Astrocyte of the cerebellum (primary cell): ENCODE results near the gene POLR2L.
A peak's percentile ranks its signal among the peaks of the same experiment; 100 is the strongest.

Experiments
- DNase-seq: peaks from one replicate; pipeline ENCODE4 v3.0.0-alpha.2; 2011; ENCODE audit warnings: low read depth
- H3K4me3 ChIP-seq: 2 replicates; pipeline ENCODE4 v1.5.1; 2011; ENCODE audit warnings: mild to moderate bottlenecking, low read depth, low read length, moderate library complexity
- in situ Hi-C: cut with HindIII; loops from 2 replicates; pipeline ENCODE4 v1.10.0; 2017; ENCODE audit warnings: low sequenced_read_pairs
- TF ChIP-seq, protein P1 (sequence below): IDR thresholded peaks from 2 replicates; pipeline ENCODE4 v1.5.1; 2012; ENCODE audit warnings: low read length, low read depth, moderate library complexity, mild to moderate bottlenecking; ENCODE audit errors: missing control alignments

POLR2L gene

DNA sequence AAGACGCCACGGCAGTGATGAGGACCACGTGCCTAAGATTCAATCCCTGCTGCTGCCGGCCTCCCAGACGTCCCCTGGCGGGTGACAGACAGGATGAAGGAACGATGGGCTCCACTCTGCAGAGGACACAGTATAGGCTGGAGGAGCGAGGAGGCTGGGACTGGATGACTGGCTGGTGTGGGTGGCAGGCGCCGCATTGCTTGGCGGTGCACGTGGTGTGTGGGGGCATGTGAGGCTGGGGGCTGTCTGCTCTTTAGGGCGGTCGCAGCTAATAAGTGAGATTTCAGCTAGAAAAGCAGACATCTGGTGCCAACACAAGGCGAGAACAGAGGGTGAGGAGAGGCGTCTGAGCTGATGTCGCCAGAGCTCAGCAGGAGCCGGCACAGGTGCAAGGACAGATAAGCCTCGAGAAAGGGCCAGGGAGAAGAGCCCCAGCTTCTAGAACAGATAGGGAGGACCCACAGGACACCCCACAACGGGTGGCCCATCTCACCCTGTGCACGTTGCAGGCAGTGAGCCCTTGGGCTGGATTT, 33.5 kb upstream of the POLR2L start:
- TF ChIP-seq, protein P1, sequence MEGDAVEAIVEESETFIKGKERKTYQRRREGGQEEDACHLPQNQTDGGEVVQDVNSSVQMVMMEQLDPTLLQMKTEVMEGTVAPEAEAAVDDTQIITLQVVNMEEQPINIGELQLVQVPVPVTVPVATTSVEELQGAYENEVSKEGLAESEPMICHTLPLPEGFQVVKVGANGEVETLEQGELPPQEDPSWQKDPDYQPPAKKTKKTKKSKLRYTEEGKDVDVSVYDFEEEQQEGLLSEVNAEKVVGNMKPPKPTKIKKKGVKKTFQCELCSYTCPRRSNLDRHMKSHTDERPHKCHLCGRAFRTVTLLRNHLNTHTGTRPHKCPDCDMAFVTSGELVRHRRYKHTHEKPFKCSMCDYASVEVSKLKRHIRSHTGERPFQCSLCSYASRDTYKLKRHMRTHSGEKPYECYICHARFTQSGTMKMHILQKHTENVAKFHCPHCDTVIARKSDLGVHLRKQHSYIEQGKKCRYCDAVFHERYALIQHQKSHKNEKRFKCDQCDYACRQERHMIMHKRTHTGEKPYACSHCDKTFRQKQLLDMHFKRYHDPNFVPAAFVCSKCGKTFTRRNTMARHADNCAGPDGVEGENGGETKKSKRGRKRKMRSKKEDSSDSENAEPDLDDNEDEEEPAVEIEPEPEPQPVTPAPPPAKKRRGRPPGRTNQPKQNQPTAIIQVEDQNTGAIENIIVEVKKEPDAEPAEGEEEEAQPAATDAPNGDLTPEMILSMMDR: no peak
- H3K4me3 ChIP-seq: no peak overlapping the region
- no peak for DNase-seq
- in situ Hi-C loops: no loop called here

DNA sequence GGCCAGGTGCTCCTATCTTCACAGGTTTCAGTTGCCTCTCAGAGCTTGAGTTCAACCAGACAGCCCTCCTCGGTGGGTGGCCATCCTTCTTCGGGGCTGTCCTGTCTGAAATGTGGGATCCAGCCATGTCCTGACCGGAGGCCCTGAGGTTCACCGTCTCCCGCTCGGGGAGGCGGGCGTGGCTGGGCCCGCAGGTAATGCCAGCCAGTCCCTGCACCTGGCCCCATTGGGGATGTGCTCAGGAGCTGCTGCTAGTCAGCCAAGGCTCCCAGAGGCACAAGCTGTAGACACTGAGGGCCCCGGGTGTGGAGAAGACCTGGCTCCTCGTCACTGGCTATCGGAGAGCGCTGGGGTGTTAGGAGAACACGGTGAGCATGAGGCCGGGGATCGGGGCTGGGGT, 32.9 kb upstream of the POLR2L start:
- H3K4me3 ChIP-seq: no peak overlapping the region
- in situ Hi-C loops: no loop called here
- TF ChIP-seq, protein P1: no peak
- no peak for DNase-seq

DNA sequence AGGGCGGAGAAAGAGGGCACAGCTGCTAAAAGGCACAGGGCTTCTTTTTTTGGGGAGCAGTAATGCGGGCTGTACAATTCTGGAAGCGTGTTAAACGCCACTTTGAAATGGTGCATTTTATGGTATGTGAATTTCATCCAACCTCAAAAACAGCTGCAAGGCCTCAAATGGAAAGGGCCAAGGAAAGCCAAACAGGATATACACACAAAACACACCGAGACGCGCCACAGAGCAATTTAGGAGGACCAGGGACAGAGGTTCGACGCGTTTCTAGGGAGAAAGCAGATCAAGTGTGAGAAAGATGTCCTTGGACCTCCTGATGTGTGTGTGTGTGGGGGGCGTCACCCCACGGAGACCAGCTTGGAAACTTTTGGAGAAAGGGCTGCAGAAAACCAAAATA, 31.4 kb upstream of the POLR2L start:
- in situ Hi-C loops: no loop called here
- TF ChIP-seq, protein P1: no peak
- H3K4me3 ChIP-seq: no peak overlapping the region
- DNase-seq: no peak

DNA sequence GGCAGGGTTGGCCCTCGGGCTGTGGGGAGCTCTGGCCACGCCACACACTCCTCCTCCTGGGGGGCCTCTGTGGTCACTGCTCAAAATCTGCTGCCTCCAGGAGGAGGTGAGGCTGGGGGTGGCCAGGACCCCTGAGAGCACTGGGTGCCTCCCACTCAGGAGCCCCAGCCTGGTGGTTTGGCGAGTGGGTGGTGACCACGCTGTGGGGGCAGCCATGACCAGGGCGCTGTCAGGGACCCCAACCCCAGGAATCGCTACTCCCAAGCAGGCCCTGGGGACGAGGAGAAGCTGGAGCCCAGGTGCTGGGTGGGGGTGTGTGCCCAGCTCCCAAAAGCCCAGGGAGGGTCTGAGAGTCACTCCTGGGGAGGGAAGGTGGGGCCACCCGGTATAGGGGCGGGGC, 30.5 kb upstream of the POLR2L start:
- DNase-seq: no peak
- TF ChIP-seq, protein P1: no peak
- in situ Hi-C loops: no loop called here
- H3K4me3 ChIP-seq: no peak overlapping the region

DNA sequence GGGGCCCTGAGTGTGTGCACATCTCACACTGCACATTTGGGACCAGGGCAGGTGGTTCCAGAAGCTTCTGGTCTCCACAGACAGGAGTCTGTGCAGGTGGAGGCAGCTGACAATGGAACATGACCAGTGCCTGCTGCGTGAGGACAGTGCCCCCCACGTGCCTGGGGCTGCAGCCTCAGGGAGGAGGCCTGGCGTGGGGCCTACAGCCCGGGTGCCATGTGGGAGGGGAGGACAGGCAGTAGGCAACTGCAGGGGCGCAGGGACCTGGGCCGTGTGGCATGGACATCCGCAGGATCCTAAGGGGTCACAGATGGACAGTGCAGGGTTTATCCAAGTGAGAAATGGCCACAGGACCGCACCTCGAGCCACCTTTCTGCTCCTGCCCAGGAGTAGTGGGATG, 29.1 kb upstream of the POLR2L start:
- TF ChIP-seq, protein P1: no peak
- H3K4me3 ChIP-seq: no peak overlapping the region
- in situ Hi-C loops: no loop called here

GRCh38 chr11:870418-870817, 28.1 kb upstream of the POLR2L start:
- TF ChIP-seq, protein P1: no peak
- no peak overlapping the region for H3K4me3 ChIP-seq
- no peak for DNase-seq
- in situ Hi-C loops: no loop called here

More for the DNA sequence above, 29.1 kb upstream of the POLR2L start:
- no peak for DNase-seq

DNA sequence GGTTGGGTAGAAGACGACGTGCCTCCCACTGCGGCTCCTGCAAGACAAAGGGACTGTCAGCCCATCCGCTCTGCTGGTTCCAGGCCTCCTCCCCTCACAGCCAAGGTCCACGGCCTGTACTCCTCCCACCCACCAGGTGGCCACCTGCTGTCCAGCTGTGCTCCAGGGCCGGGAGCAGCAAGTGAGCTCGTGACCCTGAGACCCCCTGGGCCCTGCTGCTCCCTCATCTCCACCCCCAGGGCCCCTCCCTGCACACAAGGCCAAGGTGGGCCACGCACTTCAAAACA, 27.7 kb upstream of the POLR2L start:
- in situ Hi-C loops: no loop called here
- DNase-seq: no peak
- no peak overlapping the region for H3K4me3 ChIP-seq
- TF ChIP-seq, protein P1: peak; percentile 9
